HG03280 (cell line): ENCODE data around the gene C2orf15.
"Not testable (repeated sequence)": the region's sequence is repeated elsewhere in the genome, so short reads cannot be mapped to it uniquely, and the experiment has no call there.

Experiments used
- ATAC-seq: cut with Tn5 transposase; IDR thresholded peaks from one replicate; pipeline ENCODE4 v1.9.1; 2021; ENCODE audit warnings: mild to moderate bottlenecking, moderate library complexity; ENCODE audit not compliant: unreplicated experiment

C2orf15 gene

GRCh38 chr2:99159594-99159993 lies 18.1 kb downstream of the C2orf15 start:
- no peak for ATAC-seq

- no peak for ATAC-seq
Measured at GRCh38 chr2:99166218-99166617, 24.7 kb downstream of the C2orf15 start.

GRCh38 chr2:99169534-99169933 lies 28.0 kb downstream of the C2orf15 start:
- ATAC-seq = no peak

GRCh38 chr2:99171377-99172140 lies 30.1 kb downstream of the C2orf15 start:
- ATAC-seq = no peak

GRCh38 chr2:99180755-99181623 lies 39.5 kb downstream of the C2orf15 start, which contains the start of the genes MITD1 and MRPL30:
Gene MITD1 (minus strand): TSS chr2:99181058. CDS start chr2:99180981, 77 bp downstream.
Gene MRPL30 (plus strand): TSS chr2:99181184. CDS start chr2:99186204, 5,020 bp downstream.
- peak; percentile 95 for ATAC-seq

GRCh38 chr2:99181624-99182000 lies 40.1 kb downstream of the C2orf15 start:
- no peak for ATAC-seq

GRCh38 chr2:99183025-99183424 lies 41.5 kb downstream of the C2orf15 start:
- ATAC-seq = no peak

- no peak for ATAC-seq
Measured at GRCh38 chr2:99184811-99185210, 43.3 kb downstream of the C2orf15 start.

GRCh38 chr2:99187011-99187410 lies 45.5 kb downstream of the C2orf15 start:
- ATAC-seq = no peak

- ATAC-seq = no peak
Measured at GRCh38 chr2:99188357-99188756, 46.9 kb downstream of the C2orf15 start.

GRCh38 chr2:99190548-99190947 lies 49.0 kb downstream of the C2orf15 start:
- no peak for ATAC-seq

- ATAC-seq = not testable (repeated sequence)
Measured at GRCh38 chr2:99192364-99192763, 50.9 kb downstream of the C2orf15 start.

GRCh38 chr2:99198103-99198841 lies 56.8 kb downstream of the C2orf15 start:
- ATAC-seq = no peak

- no peak for ATAC-seq
Measured at GRCh38 chr2:99200076-99200800, 58.7 kb downstream of the C2orf15 start.
